Neuronal stem cell (in vitro differentiated cells): Measurements from ENCODE around the gene RPL39L.

ENCODE experiments used
- DNase-seq: peaks from one replicate; pipeline ENCODE4 v3.0.0-alpha.2; 2013; ENCODE audit warnings: low spot score
- H2AFZ ChIP-seq: one replicate; pipeline ENCODE4 v1.6.1; 2013; ENCODE audit warnings: mild to moderate bottlenecking, low read length, inconsistent platforms
- H2AK5ac ChIP-seq: 2 replicates; pipeline ENCODE4 v1.6.1; 2013; ENCODE audit warnings: low read depth, mild to moderate bottlenecking, inconsistent platforms, low read length, moderate library complexity, mixed read lengths
- H2BK120ac ChIP-seq: 2 replicates; pipeline ENCODE4 v1.6.1; 2013; ENCODE audit warnings: low read depth, mild to moderate bottlenecking, inconsistent platforms, low read length, moderate library complexity, mixed read lengths
- H2BK12ac ChIP-seq: one replicate; pipeline ENCODE4 v1.6.1; 2013; ENCODE audit warnings: low read length, inconsistent platforms
- H2BK15ac ChIP-seq: 2 replicates; pipeline ENCODE4 v1.6.1; 2013; ENCODE audit warnings: mild to moderate bottlenecking, low read length, inconsistent platforms, mixed read lengths
- H2BK5ac ChIP-seq: one replicate; pipeline ENCODE4 v1.6.1; 2013; ENCODE audit warnings: inconsistent platforms, mild to moderate bottlenecking, low read length, moderate library complexity
- H3K14ac ChIP-seq: one replicate; pipeline ENCODE4 v1.6.1; 2013; ENCODE audit warnings: low read length, inconsistent platforms
- H3K18ac ChIP-seq: 2 replicates; pipeline ENCODE4 v1.6.1; 2013; ENCODE audit warnings: low read length, inconsistent platforms
- H3K23ac ChIP-seq: 2 replicates; pipeline ENCODE4 v1.6.1; 2013; ENCODE audit warnings: low read depth, mild to moderate bottlenecking, mixed read lengths, low read length, inconsistent platforms; ENCODE audit not compliant: poor library complexity
- H3K27ac ChIP-seq: replicated peaks from 3 replicates; pipeline ENCODE4 v1.5.1; 2013; ENCODE audit warnings: low read length, inconsistent platforms
- H3K27me3 ChIP-seq, 3 experiments: 2 replicates each; pipeline ENCODE4 v1.6.1; 2013; ENCODE audit warnings: low read length in 3 of 3, mild to moderate bottlenecking in 2 of 3, inconsistent platforms in 1 of 3, low read depth in 1 of 3, mixed read lengths in 1 of 3, moderate library complexity in 1 of 3; ENCODE audit not compliant: control insufficient read depth in 3 of 3, insufficient read depth in 3 of 3
- H3K36me3 ChIP-seq, 2 donors: replicated peaks in 1 of 2; 2 replicates each; pipeline ENCODE4 v1.6.1; 2013; ENCODE audit warnings: low read length in 2 of 2; ENCODE audit not compliant: control insufficient read depth in 2 of 2, insufficient read depth in 2 of 2
- H3K4ac ChIP-seq: 2 replicates; pipeline ENCODE4 v1.6.1; 2013; ENCODE audit warnings: inconsistent platforms, mild to moderate bottlenecking, low read length, moderate library complexity
- H3K4me1 ChIP-seq, 2 donors: 1 replicate in 1 of 2; 2 replicates in 1 of 2; pipeline ENCODE4 v1.6.1; 2013; ENCODE audit warnings: low read length in 2 of 2, low read depth in 1 of 2; ENCODE audit not compliant: control insufficient read depth in 2 of 2, insufficient read depth in 1 of 2
- H3K4me2 ChIP-seq: one replicate; pipeline ENCODE4 v1.6.1; 2013; ENCODE audit warnings: mild to moderate bottlenecking, low read length, inconsistent platforms; ENCODE audit not compliant: insufficient read depth, poor library complexity, severe bottlenecking
- H3K4me3 ChIP-seq, 2 donors: 2 replicates each; pipeline ENCODE4 v1.5.1; 2013; ENCODE audit warnings: low read length in 2 of 2, mild to moderate bottlenecking in 2 of 2, inconsistent platforms in 1 of 2, moderate library complexity in 1 of 2
- H3K79me1 ChIP-seq: one replicate; pipeline ENCODE4 v1.6.1; 2013; ENCODE audit warnings: low read depth, mild to moderate bottlenecking, inconsistent platforms, low read length, moderate library complexity
- H3K9ac ChIP-seq: one replicate; pipeline ENCODE4 v1.6.1; 2013; ENCODE audit warnings: mild to moderate bottlenecking, low read depth, low read length, inconsistent platforms; ENCODE audit not compliant: poor library complexity
- H3K9me3 ChIP-seq, 2 donors: replicated peaks in 1 of 2; 2 replicates each; pipeline versions ENCODE3 to v1.6.1; 2013; ENCODE audit warnings: low read length in 2 of 2, mild to moderate bottlenecking in 2 of 2, inconsistent platforms in 1 of 2, low read depth in 1 of 2, mixed read lengths in 1 of 2, moderate library complexity in 1 of 2; ENCODE audit not compliant: control insufficient read depth in 2 of 2, insufficient read depth in 1 of 2
- H4K8ac ChIP-seq: one replicate; pipeline ENCODE4 v1.6.1; 2013; ENCODE audit warnings: low read depth, mild to moderate bottlenecking, inconsistent platforms, low read length, moderate library complexity
- H4K91ac ChIP-seq: one replicate; pipeline ENCODE4 v1.6.1; 2013; ENCODE audit warnings: low read length, low read depth, mild to moderate bottlenecking, inconsistent platforms; ENCODE audit not compliant: poor library complexity
- WGBS, 2 donors: extraction: QIAGEN DNeasy Blood & Tissue Kit; methylation state at CpG; one replicate each; pipeline ENCODE4 v1.1.7; 2013; ENCODE audit warnings: missing lambda C conversion rate in 2 of 2, mixed read lengths in 1 of 2; ENCODE audit not compliant: insufficient read length in 2 of 2, insufficient replicate concordance in 1 of 2; ENCODE audit errors: extremely low coverage in 2 of 2; 5-methylcytosine and 5-hydroxymethylcytosine counted together

RPL39L gene

DNA sequence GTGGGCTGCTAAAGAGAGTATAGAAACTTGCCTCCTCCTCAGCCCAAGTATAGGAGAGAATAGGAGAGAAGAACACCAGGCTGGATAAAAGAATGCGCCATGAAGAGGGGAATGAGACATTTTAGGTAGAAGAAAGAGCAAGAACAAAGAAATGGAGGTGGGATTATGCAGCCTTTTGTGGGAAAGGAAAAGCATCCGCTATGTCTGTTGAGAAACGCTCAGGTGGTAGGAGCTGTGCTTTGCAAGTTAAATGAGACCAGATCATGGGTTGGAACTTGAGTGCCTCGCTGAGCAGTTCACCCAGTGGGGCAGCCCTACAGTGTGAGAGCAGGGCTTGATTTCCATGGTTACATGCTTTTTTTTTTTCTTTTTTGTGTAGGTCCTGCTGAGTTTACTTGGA is 46.5 kb upstream of the RPL39L start:
- no peaks in the 10 kb centered on the region for H3K79me1 ChIP-seq
- H3K4ac ChIP-seq, result no peak overlapping the region
- no peak overlapping the region for H3K14ac ChIP-seq
- H3K9me3 ChIP-seq, result no peaks in the 10 kb centered on the region
- H3K9ac ChIP-seq, result no peak overlapping the region
- no peak overlapping the region for H3K27ac ChIP-seq
- WGBS, 2 donors, result no CpG with 5 or more reads among the region's 4 CpGs
- H3K23ac ChIP-seq, result no peak overlapping the region
- peaks cover 6 to 11% of the 10 kb centered on the region in 2 donors for H3K4me1 ChIP-seq
- DNase-seq, result no peak
- no peak overlapping the region for H2BK5ac ChIP-seq
- H4K8ac ChIP-seq, result no peak overlapping the region
- H4K91ac ChIP-seq, result no peak overlapping the region
- no peaks in the 10 kb centered on the region for H3K36me3 ChIP-seq
- H2BK120ac ChIP-seq, result no peak overlapping the region
- no peak overlapping the region for H3K4me3 ChIP-seq
- H3K27me3 ChIP-seq, result no peaks in the 10 kb centered on the region
- H3K18ac ChIP-seq, result no peak overlapping the region
- no peak overlapping the region for H2BK12ac ChIP-seq
- no peak overlapping the region for H2BK15ac ChIP-seq
- H2AK5ac ChIP-seq, result no peak overlapping the region
- no peak overlapping the region for H3K4me2 ChIP-seq
- no peak overlapping the region for H2AFZ ChIP-seq

DNA sequence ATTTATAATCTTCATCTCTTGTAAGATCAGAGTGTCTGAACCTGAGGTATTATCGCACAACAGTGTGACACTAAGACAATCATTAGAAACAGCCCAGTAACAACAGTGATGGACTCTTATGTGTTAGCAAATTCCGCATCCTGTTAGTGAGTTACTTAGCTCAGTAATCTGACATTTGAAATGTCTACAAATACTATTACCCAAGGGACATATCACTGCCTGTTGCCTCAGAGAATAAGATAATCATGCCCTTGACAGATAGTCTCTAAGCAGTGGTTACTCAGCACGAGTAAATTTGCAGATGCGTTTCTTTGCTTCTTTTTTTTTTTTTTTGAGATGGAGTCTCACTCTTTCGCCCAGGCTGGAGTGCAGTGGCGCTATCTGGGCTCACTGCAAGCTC is 44.6 kb upstream of the RPL39L start:
- H3K4me1 ChIP-seq, result peaks cover 4 to 11% of the 10 kb centered on the region in 2 donors
- H3K14ac ChIP-seq, result no peak overlapping the region
- H4K8ac ChIP-seq, result no peak overlapping the region
- H3K4me3 ChIP-seq, result no peak overlapping the region
- no peak overlapping the region for H3K18ac ChIP-seq
- no peak overlapping the region for H3K27ac ChIP-seq
- no peak overlapping the region for H2AFZ ChIP-seq
- no peaks in the 10 kb centered on the region for H3K36me3 ChIP-seq
- H2BK12ac ChIP-seq, result no peak overlapping the region
- H3K9me3 ChIP-seq, result no peaks in the 10 kb centered on the region
- WGBS, 2 donors, result no CpG with 5 or more reads among the region's 6 CpGs
- no peak overlapping the region for H3K23ac ChIP-seq
- no peak overlapping the region for H3K9ac ChIP-seq
- DNase-seq, result no peak
- H3K79me1 ChIP-seq, result no peaks in the 10 kb centered on the region
- no peak overlapping the region for H2BK15ac ChIP-seq
- H3K4me2 ChIP-seq, result no peak overlapping the region
- H2BK5ac ChIP-seq, result no peak overlapping the region
- no peaks in the 10 kb centered on the region for H3K27me3 ChIP-seq
- H4K91ac ChIP-seq, result no peak overlapping the region
- no peak overlapping the region for H2AK5ac ChIP-seq
- H3K4ac ChIP-seq, result no peak overlapping the region
- H2BK120ac ChIP-seq, result no peak overlapping the region

DNA sequence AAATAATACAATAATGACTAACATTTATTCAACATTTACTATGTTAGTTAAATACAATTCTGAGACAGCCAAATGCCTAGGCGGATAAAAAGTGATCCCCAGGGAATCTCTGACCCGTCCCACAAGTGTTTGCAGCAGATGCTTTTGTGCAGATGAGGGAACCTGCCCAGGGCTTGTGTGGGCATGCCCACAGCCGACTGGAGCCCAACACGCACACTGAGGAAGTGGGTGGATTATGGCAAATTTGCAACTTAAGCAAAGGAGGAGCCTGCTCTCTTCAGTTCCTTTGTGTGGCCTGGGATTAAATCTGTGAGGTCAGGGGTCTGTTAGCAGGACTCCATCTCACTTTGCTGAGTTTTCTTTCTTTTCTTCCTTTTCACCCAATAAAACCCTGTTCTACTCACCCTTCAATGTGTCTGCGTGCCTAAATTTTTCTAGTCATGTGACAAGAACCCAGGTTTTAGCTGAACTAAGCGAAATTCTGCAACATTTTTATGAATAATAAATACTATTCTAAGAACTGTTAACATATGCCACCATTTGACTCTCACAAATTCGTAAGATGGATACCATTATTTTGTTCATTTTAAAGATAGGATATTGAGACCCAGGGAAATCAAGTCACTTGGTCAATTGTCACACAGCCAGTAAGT is 44.0 kb upstream of the RPL39L start:
- Histone ChIP-seq H3K27ac (peak overlapping the region; percentile 41), H3K9me3 (no peaks in the 10 kb centered on the region), H2AFZ (peak overlapping the region; percentile 47), H4K8ac (no peak overlapping the region), H3K14ac (no peak overlapping the region), H2BK15ac (no peak overlapping the region), H4K91ac (no peak overlapping the region), H2AK5ac (no peak overlapping the region), H2BK12ac (no peak overlapping the region), H2BK120ac (no peak overlapping the region), H3K27me3 (no peaks in the 10 kb centered on the region), H3K4me2 (no peak overlapping the region), H3K18ac (peak overlapping the region; percentile 49), H2BK5ac (no peak overlapping the region), H3K9ac (no peak overlapping the region), H3K4ac (no peak overlapping the region), H3K23ac (no peak overlapping the region), H3K36me3 (no peaks in the 10 kb centered on the region), H3K4me3 (no peak overlapping the region), H3K4me1 (peaks cover 4 to 11% of the 10 kb centered on the region in 2 donors), H3K79me1 (no peaks in the 10 kb centered on the region)
- no CpG with 5 or more reads among the region's 7 CpGs for WGBS, 2 donors
- DNase-seq, result no peak

DNA sequence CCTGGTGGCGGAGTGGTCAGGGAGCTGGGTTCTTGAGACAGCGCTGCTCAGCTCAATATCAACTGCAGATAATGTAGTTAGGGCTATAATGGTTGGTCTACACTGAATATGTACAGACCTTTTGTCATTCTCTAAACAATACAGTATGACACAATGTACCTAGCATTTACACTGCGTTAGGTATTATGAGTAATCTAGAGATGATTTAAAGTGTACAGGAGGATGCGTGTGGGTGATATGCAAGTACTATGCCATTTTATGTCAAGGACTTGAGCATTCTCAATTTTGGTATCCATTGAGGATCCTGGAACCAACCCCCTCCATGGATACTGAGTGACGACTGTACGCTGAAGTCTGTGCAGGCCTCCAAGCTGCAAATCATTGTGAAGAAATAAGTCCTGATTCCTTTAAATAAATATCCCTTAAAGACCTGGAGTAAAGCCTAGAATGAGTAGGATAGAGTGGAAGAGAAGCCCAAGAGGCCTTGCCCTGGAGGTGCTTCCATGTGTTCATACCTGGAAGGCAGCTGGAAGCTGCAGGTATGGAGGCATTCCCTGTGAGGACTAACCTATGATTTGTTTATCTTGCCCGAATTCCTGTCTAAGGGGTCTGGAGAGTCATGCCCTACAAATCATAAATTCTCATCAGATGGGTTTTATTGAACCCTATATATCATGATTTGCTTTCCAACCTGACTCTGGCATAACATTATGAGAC is 42.3 kb upstream of the RPL39L start:
- Histone ChIP-seq H3K4ac (no peak overlapping the region), H3K27ac (no peak overlapping the region), H2BK12ac (no peak overlapping the region), H3K4me3 (no peak overlapping the region), H3K23ac (no peak overlapping the region), H3K18ac (peak overlapping the region; percentile 20), H3K27me3 (no peaks in the 10 kb centered on the region), H2AK5ac (no peak overlapping the region), H3K9me3 (no peaks in the 10 kb centered on the region), H3K79me1 (no peaks in the 10 kb centered on the region), H2AFZ (no peak overlapping the region), H3K14ac (no peak overlapping the region), H4K91ac (no peak overlapping the region), H2BK15ac (no peak overlapping the region), H3K4me1 (peaks cover 4 to 11% of the 10 kb centered on the region in 2 donors), H2BK5ac (no peak overlapping the region), H3K36me3 (no peaks in the 10 kb centered on the region), H3K9ac (no peak overlapping the region), H2BK120ac (no peak overlapping the region), H3K4me2 (no peak overlapping the region), H4K8ac (no peak overlapping the region)
- DNase-seq, result no peak
- no CpG with 5 or more reads among the region's 7 CpGs for WGBS, 2 donors
